NCI-H69 (cell line): ENCODE results near the gene AKR1C1.
A peak's percentile ranks its signal among the peaks of the same experiment; 100 is the strongest.
"Not testable (repeated sequence)": the region's sequence is repeated elsewhere in the genome, so short reads cannot be mapped to it uniquely, and the experiment has no call there.

Experiments
- DNase-seq: peaks from one replicate; lab custom pipeline; 2025; lab: John Stamatoyannopoulos, UW

The AKR1C1 gene

GRCh38 chr10:4962876-4963814 is at the start of gene AKR1C1:
TSS of gene AKR1C1 (plus strand) at chr10:4963415. CDS start at chr10:4963445, 30 bp downstream.
- DNase-seq, result peak; percentile 12

DNA sequence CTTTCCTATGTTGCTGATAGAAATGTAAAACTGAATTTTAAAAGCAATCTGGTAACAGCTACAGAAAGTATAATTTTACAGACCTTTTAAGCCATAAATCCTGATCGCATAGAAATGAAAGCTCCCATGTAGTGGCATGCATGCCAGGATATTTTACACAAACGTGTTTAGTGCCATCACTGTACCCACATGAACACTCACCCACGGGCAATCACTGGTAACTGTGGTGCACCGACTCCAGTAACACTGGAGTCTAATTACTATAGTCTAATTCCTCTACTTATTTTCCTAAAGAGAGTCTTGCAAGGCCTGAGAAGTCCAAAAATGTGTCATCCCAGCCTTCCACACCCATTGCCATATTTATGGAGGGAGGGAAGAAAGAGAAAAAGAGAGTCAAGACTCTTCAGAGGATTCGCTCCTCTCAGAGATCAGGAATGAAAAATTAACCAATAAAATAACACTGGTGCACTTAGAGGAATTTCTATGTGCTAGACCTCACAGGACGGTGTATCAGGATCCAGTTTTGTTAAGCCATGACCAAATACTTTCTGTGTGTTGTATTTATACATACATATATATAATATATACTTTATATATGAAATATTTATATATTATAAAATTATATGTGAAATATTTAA is 48.9 kb upstream of the AKR1C1 start:
- no peak for DNase-seq

DNA sequence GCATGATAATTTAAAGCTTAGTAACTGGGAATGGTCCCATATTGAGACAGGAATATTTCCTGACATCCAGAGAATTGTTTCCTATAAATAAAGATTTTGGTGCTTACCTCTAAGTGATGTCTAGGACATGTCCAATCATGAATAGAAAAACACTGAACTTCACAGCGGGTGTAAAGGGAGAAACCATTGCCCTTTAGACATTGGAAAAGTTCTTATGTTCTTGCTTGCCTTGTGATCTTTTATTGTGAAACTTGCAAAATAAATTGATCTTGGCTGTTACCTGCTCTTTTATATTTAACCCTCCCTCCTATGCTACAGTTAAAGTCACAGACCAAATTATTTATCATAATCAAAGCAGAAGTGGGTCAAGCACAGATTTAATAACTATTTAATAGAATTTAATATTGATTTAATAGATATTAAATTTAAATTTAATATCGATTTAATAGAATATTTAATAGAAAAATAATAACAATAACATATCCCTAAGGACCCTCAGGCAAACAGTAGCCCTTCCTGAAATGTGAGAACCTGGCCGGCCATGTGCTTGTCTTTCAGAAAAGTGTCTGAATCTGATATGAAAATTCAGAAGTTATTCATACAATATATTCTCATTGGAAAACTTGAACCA is 47.0 kb upstream of the AKR1C1 start:
- no peak for DNase-seq

DNA sequence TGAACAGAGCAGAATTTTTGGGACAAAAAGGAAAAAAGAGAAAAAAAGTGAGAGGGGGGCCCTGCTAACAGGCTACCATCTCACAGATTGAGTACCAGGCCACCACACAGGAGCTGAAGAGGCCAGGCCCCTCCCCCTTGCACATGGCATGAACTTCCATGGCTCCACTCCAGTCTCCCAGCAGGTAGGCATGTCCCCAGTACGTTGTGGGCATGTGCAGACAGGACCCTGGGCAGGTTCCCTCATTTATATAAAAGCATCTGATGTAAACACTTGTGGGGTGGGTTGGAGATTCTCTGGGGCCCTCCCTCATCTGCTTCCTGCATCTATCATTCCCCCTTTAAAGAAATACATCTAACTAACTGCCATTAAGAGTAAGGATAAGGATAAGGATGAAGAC is 45.0 kb upstream of the AKR1C1 start:
- peak; percentile 44 for DNase-seq

DNA sequence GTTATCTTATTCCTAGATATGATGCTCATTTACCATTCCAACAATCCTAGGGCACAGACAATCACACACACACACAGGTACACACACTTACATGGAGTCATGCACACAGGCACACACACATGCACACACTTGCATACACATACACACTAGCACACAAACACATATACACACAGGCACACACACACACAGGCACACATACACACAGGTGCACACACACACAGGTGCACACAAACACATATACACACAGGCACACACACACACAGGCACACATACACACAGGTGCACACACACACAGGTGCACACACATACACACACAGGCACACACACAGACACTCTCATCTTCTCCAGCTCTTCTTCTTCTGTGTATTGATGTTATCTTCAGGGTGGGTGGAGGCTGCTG is 38.7 kb upstream of the AKR1C1 start:
- not testable (repeated sequence) for DNase-seq

- no peak for DNase-seq
Observed at GRCh38 chr10:4926400-4926799, 36.8 kb upstream of the AKR1C1 start.

GRCh38 chr10:4931587-4931986 is 31.6 kb upstream of the AKR1C1 start:
- DNase-seq, result peak; percentile 52

GRCh38 chr10:4934391-4934987 is 28.7 kb upstream of the AKR1C1 start:
- no peak for DNase-seq

DNA sequence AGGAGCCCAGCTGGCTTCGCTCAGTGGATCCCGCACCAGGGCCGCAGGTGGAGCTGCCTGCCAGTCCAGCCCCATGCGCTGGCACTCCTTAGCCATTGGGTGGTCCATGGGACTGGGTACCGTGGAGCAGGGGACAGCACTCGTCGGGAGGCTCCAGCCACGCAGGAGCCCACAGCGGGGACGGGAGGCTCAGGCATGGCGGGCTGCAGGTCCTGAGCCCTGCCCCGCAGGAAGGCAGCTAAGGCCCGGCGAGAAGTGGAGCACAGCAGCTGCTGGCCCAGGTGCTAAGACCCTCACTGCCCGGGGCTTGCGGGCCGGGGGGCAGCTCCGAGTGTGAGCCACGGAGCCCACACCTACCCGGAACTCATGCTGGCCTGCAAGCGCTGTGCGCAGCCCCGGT is 25.9 kb upstream of the AKR1C1 start:
- DNase-seq, result no peak

DNA sequence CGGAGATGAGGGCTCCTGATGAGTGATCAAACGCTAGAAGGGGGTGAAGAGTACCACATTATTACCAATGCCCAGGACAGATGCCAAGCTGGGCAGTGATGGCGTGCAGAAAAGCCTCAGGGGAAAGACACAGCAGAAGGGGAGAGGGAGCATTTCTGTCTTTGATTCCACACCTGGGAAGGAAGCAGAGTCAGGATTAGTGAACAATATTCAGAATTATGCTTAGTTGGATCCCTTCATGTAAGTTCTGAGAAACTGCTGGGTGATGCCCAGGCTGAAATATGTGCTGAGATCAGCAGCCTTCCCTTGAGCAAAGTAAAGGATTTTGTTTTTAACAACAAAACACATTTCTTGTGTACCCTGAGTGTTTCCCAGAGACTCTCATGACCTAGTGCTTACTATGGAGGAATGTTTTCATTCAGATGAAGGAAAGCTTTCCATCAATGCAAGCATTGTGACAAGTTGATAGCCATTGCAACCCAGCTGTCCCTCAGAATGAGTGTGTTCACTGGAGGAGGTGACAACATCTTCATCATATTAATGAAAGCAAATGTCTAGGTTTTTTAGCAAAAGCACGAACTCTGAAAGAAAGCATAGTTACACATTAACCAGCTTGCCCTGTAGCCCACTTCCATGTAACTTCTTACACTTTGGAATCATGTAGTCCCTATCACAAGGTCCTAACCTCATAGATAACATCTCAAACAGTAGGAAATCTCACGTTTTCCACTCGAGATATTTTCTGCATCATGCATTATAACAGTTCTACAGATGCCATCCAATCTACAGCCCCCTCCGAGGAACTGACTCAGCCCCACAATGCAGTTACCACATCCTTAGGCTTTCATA is 23.8 kb upstream of the AKR1C1 start:
- no peak for DNase-seq

GRCh38 chr10:4940073-4940428 is 23.2 kb upstream of the AKR1C1 start:
- DNase-seq, result not testable (repeated sequence)

DNA sequence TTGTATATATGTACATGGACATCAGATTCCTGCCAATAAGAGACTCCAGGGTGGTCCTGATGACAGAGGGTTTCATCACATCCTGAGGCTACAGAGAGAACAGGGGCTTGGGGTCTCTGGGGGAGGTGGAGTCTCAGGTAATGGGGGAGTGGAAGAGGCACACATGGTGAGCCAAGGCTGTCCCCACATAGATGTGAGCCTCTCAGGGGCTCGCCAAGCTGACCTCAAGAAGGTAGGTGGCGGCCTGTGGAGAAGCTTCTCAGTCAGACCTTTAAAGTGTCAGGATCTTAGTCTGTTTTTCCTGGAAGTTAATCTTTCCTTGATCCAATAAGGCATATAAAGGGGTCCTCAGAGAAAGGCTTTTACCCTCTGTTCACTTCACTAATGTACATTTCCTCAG is 22.3 kb upstream of the AKR1C1 start:
- DNase-seq, result not testable (repeated sequence)

- DNase-seq, result peak; percentile 61
Observed at GRCh38 chr10:4941540-4942330, 21.5 kb upstream of the AKR1C1 start.

GRCh38 chr10:4942931-4943330 is 20.3 kb upstream of the AKR1C1 start:
- not testable (repeated sequence) for DNase-seq

- DNase-seq, result not testable (repeated sequence)
Observed at GRCh38 chr10:4943416-4943815, 19.8 kb upstream of the AKR1C1 start.

GRCh38 chr10:4943821-4944220 is 19.4 kb upstream of the AKR1C1 start:
- no peak for DNase-seq

GRCh38 chr10:4944841-4945240 is 18.4 kb upstream of the AKR1C1 start:
- no peak for DNase-seq

GRCh38 chr10:4945766-4946717 is 17.2 kb upstream of the AKR1C1 start:
- peak; percentile 5 for DNase-seq

DNA sequence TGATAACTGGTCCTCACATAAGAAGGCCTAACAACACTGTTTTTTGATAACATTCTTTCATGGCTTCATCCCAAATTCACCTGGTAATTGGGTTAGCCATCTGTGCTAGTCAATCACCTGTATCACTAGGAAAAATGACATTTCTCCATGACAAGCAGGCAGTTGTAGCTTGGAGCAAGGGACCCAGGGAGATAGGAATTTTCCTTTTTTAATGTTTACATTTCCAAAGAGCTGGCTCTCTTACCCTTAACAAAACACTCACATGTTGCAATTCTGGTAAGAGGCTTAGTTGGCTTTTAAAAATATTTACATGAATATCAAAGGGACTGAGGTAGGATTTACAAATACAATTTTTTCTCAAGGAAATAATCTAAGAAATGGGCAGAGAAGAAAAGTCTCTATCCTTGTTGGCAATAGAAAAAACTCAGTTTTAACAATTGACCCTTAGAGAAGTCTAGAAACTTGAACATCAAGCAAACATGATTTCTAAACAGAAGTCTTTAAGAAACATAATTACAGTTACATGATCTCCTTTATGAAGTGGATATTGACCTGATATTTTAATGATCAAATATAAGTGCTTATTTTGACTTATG is 16.1 kb upstream of the AKR1C1 start:
- DNase-seq, result no peak
